HCEC 1CT (cell line): ENCODE data around the gene BMP7.

Source experiments
- DNase-seq: peaks from one replicate; pipeline ENCODE4 v3.0.0-alpha.2; 2017

BMP7 gene

DNA sequence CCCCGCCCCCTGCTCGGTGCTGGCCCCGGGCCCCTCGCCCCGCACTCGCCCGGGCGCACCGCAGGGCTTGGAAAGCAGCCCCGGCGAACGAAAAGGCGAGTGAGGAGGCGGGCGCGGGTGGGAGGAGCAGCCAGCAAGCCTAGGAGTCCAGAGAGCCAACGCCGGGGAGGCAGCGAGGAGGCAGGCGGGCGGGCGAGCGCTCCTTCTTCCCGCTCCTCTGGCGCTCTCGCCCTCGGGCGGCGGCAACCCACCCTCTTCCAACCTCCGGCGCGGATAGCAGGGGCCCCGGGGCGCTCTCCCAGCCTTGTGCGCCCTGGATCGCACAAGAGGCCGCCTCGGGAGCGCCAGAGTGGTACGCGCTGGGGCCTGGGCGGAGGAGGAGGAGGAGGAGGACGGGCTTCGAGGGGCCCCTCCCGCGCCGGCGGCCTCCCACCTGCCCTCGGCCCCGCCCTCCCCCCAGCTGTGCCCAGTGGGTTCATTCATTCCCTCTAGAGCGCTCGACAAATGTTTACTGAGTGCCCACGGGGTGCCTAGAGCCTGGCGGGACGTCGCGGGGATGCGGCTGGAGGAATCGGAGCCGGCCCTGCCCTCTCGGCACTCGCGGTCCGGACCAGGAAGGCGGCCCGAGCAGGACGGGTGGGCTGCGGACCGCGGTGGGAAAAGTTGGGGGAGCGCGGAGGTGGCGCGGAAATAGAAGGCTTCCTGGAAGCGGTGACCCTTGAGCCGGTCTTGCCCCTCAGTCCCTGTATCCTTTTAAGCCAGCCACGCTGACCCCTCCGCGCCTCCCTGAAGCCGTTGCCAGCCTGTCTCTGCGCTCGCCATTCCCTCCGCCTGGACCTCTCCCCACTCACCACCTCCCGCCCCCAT lies at the start of gene BMP7:
Gene BMP7, minus strand, starts transcription at position 351 of the 867 bp plus-strand sequence. CDS start 519 bp downstream, outside the sequence.
- DNase-seq: no peak

DNA sequence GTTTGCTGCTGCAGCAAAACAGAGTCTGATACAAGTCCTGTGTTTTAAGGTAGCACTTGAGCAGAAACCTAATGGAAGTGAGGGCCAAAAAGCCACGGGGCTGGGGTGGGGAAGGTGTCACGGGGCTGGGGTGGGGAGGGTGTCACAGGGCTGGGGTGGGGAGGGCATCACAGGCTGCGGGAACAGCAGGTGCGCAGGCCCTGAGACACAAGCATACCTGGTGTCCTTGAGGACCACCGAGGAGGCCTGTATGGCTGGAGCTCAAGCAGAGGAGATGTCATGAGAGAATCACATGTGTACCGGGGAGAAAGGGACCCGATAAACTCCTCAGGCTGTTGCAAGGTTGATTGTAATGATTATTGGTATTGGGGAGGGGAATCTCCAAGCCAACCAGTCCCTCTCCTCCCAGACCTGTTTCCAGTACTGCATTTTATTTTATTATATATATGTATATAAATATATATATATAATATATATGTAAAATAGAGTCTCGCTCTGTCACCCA lies 49.6 kb upstream of the BMP7 start:
- DNase-seq: no peak

DNA sequence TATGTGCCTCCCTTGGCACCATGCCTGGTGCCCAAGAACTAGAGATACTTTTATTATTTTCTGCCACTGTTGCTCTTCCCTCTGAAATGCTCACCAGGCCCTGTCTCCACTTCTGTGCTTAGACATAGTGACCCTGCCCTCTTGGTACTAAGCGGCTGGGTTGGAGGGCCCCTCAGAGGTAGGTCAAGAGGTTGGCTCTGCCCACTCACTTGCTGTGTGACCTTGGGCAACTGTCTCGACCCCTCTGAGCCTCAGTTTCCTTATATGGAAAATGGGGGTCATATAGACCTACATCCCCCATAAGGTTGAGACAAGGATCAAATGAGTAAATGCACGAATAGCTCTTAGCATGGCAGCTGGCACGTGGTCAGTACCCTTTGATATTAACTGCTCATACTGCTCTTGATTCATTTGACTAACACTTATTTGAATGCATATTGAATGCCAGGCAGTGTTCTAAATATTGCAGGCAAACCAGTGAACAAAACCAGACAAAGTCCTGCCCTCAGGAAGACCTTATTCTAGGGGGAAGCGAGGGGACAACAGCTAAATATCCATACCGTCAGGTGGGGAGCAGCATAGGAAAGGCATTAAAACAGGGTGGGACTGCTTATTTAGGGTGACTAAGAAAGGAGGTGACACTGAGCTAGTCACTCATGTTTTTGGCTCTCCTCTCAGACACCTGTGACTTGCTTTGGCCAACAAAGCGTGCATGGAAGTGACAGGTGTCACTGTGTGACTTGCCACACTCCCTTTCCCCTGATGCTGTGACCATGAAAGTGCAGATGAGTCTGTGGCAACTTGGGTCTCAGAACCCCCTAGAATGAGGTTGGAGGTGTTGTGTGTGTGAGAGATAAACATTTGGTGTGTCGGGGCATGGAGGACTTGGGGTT lies 48.9 kb upstream of the BMP7 start:
- DNase-seq: no peak

DNA sequence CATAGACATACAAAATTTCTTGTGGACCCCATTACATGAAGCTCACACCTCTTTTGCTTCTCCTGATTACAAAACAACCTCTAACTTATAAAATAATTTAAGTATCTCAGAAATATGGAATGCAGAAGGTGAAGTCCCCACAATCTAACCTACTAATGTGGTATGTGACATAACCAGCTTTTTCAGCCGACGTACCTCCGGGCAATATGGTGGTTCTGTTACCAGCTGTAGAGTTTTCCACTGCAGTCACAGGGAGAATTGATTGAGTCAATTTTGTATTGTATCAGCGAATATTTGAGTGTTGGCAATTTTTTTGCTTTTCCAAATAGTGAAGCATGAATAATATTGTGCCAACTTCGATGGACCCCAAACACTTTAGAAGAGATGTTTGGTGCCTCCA lies 47.5 kb upstream of the BMP7 start:
- DNase-seq: no peak

DNA sequence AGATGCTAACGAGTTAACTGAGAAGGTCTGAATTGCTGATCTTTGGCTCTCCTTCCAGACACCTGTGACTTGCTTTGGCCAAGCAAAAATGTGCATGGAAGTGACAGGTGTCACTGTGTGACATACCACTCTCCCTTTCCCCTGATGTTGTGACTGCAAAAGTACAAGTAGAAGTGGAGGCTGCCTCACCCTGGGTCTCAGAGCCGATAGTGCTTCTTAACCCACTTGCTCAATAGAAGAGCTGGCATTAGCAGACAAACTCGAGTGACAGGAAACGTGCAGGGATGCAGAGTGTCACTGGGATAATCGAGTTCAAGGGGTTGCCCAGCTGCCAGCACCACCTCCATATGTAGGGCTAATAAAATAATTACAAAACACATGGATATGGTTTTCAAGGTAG lies 46.8 kb upstream of the BMP7 start:
- DNase-seq: no peak

DNA sequence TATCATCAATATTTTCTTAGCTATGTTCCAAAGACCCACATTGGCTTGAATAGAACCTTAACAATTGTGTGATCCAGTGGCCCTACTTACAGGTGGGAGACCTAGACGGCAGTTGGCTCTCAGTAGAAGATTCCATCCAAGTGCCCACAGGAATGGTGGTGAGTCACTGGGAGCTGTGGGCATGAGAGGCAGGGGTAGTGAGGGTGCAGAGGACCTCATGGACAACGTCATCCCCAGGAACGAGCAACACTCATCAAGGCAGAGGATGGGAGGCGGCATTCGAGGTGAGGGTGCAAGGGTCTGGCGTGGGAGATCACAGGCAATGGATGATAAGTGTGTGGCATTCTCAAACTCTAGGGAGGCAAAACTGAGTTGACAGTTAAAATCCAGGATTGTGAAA lies 45.7 kb upstream of the BMP7 start:
- DNase-seq: no peak

DNA sequence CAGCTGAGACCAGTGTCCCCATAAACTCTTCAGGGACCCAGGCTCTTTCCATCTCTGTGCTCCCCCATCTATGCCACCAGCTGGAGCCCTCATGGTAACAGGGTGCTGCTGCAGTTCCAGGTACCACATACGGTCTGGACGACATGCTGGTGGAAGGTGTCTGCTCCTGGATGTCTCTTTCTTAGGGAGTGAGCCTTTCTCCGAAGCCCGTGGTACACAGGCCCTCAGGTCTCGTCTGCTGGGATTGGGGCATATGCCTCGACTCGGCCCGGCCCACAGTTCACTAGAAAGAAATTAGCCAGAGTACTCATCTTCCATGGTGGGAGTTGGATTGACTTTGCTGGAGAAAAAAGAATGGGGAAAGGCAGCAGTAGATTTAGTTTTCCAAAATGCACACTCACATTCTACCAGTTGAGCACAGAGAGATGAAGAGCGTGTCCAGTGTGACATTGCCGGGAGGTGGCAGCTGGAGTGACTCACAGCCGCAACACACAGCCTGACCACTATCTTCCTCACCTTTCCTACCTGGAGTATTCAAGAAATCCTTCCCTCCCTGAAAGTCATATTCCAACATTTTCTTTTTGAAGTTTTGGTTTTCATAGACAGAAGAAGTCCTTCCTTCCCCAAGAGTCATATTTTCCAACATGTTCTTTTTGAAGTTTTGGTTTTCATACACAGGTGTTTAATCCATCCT lies 44.5 kb upstream of the BMP7 start:
- no peak for DNase-seq

DNA sequence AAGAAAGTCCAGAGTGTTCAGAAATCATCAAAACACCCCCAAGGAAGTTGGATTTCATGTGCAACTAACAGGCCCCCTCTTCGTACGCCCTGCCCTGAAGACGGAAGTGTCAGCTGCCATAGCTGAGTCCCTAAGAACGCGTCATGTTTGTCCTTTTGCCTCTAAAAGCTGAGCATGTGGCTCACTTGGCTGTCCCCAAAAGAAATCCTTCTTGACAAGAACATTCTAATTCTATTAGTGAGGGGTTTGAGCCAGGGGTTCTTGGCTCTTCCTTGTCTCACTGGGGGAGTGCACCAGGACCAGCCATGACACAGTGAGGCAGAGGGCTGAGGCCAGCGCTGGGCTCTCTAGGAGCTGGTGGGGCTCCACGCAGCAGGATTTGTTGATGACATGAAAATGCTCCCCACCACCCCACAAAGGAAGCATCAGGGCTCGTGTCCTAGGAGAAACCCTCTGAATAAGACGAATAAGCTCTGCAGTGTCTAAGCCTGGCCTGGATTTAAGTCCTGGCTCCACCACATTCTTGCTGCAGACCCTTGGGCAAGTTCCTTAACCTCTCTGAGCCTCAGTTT lies 43.2 kb upstream of the BMP7 start:
- DNase-seq: no peak

DNA sequence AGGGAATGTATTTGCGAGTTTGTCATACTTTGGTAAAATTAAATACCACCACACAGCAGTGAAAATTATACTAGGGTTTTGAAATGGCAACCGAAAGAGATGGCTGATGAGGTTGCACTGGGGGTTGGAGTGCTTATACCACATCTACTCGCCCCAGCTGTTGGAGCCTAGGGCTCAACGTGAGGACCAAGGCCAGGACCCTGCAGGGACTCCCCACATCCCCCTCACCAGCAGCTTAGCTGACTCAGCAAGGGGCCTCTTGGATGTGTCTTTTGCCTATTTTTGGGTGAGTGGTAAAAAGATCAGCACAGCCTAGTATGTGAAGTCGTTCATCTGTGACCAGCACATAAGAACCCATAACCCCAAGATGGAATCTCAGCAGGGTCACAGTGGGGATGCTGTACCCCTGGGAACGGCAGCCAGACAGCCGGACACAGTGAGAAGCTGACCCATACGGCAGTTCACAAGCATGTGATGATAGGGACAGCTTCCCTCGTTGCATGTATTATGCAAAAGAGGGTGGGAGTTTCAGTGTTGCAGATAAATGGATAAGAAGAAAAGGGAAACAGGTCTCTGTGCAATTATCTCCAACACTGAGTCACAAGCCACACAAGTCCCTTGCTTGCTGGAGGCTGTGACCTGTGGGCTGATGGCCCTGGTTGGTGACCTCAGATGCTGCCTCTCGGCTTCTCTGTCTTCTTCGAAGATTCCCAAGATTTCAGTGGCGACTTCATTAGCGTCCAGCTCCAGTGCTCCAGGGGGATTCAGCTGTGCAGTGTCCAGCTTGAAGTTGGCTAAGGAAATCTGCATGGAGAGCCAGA lies 42.2 kb upstream of the BMP7 start:
- DNase-seq: no peak

DNA sequence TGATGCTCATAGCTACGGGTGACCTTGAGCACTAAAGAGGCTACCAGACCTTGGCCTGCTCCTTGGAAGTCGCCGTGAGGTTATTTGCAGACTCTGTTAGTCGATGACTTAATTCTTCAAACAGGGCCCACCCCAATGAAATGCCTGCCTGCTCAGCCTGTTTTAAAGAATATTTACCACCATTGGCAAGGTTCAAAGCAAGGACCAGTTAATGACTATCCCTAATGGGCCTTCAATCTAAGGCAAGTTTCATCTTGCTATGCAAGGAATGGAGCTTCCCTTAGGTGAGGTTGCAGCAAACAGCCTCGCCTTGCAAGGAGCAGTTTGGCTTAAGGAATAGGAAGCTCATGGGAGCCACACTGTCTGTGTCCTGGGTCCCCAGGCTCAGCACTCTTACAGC lies 40.3 kb upstream of the BMP7 start:
- DNase-seq: no peak

DNA sequence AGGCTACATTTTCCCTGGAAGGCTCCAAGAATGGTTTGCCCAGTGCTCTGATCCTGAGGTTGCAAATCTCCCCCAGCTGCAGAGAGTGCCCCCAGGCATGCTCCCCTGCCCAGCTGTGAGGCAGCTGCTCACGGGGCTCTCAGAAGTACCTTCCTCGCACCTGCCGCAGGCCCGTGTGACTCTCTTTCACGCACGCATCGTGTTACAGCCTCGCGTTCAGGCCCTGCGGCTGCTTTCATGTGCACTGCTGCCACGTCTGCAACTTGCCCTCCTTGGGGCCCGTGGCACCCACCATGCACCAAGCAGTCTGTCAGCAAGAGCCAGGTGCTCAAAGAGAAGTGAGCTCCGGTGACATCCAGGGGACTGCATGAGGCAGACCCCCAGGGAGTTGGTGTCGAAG lies 34.6 kb upstream of the BMP7 start:
- DNase-seq: no peak

DNA sequence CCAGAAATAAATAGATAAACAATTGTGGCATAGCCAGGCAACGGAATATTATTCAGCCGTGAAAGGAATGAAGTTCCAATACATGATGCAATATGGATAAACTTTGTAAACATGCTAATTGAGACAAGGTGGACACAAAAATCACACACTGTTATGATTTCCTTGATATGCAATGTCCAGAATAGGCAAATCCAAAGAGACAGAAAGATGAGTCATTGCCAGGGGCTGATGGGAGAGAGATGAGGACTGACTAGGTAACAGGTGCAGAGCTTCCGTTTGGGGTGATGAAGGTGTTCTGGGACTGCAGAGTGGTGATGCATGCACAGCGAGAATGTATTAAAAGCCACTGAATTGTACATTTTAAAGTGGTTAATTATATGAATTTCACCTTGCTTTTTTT lies 32.0 kb upstream of the BMP7 start:
- no peak for DNase-seq

DNA sequence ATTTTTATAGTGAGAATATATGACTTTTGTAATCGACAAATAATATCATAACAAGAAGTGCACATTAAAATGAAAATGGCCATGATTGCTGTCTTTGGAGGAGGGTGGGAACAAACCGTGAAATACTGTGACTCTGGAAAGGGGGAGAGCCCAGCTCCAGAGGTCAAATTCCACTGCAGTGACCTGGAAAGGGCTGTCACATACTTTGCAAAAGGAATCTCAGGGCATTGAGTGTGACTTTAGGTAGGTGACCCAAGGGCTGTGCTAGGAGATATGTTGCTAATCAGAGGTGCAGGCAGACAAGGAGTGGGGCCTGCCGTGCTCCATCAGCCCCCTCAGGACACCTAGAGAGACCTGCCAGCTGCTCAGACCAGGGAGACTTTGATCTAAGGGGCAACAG lies 28.1 kb upstream of the BMP7 start:
- DNase-seq: no peak

DNA sequence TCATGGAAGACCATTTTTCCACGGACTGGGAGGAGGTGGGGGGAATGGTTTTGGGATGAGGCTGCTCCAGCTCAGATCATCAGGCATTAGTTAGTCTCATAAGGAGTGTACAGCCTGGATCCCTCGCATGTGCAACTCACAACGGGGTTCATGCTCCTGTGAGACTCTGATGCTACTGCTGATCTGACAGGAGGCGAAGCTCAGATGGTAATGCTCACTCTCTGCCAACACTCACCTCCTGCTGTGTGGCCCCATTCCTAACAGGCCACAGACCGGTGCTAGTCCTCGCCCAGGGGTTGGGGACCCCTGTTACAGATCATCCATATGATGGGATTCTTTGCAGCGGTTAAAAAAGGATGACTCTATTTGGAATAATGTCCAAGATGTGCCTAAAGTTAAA lies 27.6 kb upstream of the BMP7 start:
- no peak for DNase-seq

DNA sequence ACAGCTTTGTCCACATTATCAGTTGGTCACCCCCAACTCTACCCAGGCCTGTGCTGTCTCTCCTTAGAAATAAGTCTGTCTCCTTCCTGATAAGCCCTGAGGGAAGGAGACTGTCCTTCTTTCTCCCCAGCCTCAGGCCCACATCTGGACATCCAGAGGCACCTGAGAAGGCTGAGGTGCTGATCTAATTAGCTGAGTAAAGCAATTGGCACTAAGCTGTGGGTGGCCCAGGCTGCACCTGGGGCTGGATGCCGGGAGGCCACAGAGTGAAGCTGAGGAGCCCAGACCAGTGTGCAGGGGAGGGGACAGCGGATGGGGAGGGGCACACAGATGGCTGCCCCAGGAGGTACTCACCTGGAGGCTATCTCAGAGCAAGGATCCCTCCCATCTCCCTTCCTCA lies 26.2 kb upstream of the BMP7 start:
- DNase-seq: no peak

DNA sequence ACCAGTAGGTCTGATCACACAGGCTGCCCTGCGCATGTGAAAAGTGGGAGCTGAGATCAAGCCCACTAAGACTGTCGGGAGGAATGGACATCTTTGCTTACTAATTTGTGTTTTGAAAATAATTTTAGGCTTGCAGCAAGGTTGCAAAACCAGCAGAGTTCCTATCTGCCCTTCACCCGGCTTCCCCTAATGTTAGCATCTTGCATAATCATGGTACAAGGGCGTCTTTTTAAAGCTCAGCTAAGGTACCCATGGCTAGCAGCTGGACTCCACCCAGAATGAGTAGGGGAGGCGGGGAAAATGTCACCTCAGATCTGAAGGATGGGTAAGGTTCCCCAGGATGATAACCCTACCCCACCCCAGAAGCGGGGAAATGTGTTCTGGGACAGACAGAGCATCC lies 25.3 kb upstream of the BMP7 start:
- no peak for DNase-seq

DNA sequence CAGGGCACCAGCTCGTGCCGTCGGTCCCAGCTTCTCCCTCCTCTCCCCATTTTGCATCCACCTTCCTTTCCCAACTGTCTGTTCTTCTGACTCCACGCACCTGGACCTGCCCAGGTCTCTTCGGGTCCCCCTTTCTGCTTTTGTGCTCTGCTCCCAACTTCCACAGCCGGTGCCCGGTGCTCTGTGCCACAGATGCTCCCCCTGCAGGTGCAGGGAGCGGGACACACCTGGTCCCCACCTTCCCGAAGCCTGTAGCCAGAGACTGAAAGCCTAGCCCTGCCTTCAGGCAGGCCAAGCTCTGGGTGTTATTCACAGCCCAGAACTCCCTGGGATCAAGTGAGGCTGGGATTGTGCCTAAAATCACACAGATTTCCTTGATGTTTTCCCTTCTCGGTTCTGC lies 24.6 kb upstream of the BMP7 start:
- DNase-seq: no peak

DNA sequence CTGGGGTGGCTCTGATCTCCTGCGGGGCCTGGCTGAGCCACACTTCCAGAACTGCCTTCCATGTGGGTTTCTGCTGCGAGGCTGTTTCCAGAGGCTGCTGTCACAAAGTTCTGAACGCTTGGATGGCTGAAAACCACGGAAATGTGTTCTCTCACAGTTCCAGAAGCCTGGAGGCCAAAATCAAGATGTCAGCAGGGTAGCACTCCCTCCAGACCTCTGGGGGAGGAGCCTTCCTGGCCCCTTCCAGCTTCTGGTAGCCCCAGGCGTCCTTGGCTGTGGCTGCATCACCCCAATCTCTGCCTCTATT lies 23.7 kb upstream of the BMP7 start:
- no peak for DNase-seq

DNA sequence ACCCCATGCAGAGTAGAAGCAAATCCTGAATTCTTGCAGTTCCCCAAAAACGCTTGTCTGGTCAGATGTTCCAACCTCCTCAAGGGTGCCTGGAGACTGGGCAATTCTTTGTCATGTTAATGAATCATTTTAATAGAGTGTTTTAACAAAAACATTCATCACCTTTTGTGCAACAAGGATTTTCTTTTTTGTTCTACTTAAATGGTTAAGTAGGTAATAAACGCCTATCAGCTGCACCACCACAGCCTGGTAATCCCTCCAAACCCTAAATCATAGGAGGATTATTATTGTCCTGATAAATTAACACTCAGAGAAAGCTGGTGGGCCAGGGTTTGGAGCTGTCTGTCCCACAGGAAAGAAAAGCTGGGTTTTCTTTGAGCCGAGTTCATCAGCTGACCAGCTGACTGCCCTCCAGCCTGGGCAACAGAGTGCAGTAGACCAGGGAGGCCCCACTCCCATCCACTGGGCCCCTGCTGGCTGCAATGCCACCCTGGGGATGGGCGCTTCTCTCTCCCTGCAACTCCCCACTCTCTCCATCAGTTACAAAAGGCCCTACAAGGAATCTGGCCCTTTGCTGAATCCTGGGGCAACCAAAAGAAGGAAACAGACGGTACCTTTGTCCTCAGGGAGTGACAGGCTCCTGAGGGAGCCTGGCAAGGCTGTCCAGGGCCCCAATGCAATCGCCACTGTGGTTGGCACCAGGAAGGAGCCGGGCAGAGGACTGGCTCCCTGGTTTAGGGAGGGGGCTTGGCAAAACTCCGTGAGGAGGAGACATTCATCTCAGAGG lies 23.1 kb upstream of the BMP7 start:
- DNase-seq: no peak

DNA sequence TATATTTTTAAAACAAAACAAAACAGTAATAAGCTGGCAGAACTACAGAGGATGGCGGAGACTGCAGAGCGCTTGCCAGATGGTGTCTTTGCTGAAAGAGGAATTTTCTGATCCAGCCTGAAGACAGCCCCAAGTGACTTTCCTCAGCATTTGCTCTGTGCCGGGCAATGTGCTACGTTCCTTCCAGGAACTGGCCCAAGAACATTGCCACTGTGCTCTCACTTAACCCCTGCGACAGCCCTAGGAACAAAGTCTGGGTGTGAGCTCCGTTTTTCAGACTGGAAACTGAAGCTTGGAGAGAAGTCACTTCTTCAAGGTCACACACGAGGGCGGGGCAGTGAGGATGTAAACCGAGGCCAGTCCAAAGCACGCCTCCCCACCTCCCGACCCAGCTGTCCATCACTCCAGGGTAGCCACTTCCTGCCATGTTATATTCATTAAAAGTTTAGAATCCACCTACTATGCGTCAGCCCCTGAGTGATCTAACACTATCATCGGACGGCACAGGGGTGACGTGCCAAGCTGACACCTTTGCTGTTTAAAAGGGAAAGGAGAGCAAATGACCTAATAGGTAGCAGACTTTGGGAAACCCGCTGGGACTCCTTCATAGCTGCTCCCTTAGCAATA lies 22.3 kb upstream of the BMP7 start:
- no peak for DNase-seq

DNA sequence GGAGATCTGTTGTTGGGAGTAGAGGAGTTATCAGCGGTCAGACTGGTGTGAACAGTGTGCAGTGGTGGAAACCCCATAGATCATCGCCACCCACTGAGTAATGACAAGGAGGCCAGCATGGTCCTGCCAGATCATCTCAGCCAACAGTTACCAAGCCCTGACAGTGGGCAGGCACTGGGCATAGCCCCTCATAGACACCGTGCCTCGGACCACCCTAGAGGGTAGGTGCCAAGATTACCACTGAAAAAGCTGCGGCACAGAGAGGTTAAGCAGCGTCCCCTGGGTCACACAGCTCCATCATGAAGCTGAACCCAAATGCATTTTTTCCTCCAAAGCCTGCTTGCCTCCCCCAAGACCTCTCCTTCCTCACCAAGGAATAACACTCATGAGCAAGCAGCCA lies 21.5 kb upstream of the BMP7 start:
- no peak for DNase-seq
